AG08396 (cell line): ENCODE data around the gene ZNF10.

ENCODE experiments used
- DNase-seq: peaks from one replicate; pipeline ENCODE4 v3.0.0; 2012; ENCODE audit warnings: low spot score, mixed read lengths

The ZNF10 gene

GRCh38 chr12:133130038-133130807, at the start of gene ZNF10, which contains the start of gene ZNF891:
ZNF10 (plus strand) TSS chr12:133130627; CDS start chr12:133144493, 13,866 bp downstream.
ZNF891 (minus strand) TSS chr12:133130274; CDS start chr12:133121918, 8,356 bp downstream.
- peak; percentile 96 for DNase-seq

- no peak for DNase-seq
Observed at GRCh38 chr12:133081159-133081780, 49.2 kb upstream of the ZNF10 start.

DNA sequence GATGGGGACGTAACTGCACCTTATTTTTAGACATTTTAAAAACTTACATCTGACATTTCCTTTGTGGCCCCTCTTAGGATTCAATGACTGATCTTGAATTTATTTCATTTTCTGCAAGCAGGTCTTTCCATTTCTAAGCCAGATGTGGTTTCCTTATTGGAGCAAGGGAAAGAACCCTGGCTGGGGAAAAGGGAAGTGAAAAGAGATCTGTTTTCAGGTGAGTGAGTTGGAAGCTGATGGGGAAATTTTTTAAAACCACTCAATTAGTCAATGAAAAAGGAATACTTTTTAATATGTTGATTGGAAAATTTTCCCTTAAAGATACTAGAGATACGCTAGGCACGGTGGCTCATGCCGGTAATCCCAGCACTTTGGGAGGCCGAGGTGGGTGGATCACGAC, 47.1 kb upstream of the ZNF10 start:
- no peak for DNase-seq

DNA sequence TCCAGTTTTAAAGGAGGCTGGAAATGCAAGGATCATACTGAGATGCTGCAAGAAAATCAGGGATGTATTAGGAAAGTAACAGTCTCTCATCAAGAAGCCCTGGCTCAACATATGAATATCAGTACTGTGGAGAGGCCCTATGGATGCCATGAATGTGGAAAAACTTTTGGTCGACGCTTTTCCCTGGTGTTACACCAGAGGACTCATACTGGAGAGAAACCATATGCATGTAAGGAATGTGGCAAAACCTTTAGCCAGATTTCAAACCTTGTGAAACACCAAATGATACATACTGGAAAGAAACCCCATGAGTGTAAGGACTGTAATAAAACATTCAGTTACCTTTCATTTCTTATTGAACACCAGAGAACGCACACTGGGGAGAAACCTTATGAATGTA, 24.8 kb upstream of the ZNF10 start:
- DNase-seq = no peak

- DNase-seq = no peak
Observed at GRCh38 chr12:133106253-133106652, 24.2 kb upstream of the ZNF10 start.

DNA sequence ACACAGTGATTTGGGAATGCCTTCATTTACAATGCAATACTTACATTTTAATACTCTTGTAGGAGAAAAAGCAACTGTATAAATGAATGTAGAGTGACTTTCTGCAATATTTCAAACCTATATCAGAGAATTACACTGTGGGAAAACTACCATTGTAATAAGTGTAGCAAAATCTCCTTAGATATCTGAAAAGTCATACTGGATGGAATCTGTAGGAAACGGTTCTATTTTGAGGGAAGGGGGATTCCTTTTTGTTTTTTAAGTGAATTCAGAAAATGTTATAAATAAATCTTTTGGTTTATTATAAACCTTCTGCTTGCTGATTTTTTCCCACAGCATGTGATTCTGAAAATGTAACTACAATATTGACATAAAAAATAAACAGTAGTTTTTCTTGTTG, 23.3 kb upstream of the ZNF10 start:
- no peak for DNase-seq

DNA sequence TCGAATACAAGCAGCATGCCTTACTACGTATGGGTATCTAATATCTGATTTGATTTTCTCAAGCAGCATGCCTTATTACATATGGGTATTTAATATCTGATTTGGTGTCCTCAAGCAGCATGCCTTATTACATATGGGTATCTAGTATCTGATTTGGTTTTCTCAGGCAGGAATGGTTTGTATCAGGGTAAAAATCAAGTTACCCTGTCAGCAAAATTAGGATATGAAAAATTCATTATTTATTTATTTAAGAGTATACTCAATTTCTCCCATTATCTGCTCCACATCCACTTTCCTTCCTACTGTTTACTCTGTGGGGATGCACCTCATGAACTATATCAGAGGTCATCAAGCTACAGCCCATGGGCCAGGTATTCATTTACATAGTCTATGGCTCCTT, 22.3 kb upstream of the ZNF10 start:
- DNase-seq = no peak

- no peak for DNase-seq
Observed at GRCh38 chr12:133120385-133121191, 9.8 kb upstream of the ZNF10 start.

DNA sequence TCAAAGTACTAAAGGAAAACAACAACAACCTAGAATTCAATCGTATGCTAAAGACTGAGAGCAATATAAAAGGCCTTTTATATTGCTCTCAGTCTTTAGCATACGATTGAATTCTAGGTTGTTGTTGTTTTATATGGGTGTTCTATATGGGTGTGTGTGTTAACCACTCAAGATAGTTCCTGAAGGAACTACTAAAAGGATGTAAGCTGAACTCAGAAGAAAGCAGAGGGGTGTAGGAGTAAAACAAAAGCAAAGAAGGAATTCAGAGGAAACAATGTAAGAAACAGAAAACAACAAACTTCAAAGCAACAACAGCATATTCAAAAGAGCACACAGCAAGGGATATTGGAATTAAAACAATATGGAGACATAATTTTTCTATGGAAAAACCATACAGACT, 5.8 kb upstream of the ZNF10 start:
- no peak for DNase-seq

DNA sequence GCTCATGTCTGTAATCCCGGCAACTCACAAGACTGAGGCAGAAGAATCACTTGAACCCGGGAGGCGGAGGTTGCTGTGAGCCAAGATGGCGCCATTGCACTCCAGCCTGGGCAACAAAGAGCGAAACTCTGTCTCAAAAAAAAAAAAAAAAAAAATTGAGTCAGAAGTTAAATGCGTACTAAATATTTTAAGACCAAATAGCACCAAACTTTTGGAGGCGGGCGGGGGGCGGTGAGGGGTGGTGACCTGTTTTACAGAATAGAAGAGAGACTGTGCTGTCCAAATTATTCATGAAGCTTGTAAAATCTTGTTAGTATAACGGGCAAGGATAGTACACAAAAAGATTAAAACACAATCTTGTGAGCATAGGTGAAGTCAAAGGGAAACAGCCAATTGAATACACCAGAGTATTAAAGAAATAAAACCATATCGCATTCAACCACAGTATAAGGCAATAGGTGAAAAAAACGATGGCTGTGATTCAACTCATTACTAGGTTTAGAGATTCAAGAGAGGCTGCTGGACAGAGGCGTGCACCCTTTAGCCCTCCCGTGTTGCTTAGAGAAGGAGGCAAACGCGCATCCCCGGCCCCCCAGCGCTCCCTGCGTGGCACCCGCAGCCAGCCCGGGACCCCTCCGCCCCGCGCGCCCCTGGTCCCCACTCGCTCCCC, 924 bp upstream of the ZNF10 start:
- DNase-seq = no peak

DNA sequence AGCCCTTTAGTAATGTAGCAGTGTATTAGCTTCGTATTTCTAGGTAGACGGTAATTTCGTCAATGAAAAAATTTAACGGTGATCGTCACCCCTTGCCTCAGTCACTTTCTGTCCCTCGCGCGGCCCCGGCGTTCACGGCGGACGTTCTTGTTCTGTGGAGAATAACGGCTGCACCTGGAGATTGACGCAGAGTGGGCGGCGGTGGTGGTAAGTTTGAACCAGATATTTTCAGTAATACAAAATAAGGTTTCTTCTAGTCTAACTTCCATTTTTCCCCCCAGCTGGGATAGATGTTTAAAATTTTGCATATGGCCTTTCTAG, 341 bp downstream of the ZNF10 start:
- peak; percentile 5 for DNase-seq

DNA sequence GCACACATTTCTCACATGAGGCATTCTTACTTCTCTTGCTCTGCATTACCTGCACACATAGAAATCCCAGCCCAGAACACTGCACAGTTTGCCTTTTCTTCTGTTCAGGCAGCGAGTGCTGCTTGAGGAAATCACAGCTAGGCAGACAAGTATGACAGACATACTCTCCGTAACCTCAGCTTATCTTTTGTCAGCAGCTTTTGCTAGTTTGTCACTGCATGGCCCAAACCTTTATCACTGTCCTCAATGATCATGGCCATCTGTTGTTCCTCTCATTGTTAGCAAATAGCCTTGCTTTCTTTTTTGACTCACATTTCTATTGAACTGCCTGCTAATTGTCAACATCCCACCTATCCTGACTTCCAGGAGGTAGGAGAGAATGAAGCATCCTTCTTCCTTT, 5.3 kb downstream of the ZNF10 start:
- DNase-seq = no peak

DNA sequence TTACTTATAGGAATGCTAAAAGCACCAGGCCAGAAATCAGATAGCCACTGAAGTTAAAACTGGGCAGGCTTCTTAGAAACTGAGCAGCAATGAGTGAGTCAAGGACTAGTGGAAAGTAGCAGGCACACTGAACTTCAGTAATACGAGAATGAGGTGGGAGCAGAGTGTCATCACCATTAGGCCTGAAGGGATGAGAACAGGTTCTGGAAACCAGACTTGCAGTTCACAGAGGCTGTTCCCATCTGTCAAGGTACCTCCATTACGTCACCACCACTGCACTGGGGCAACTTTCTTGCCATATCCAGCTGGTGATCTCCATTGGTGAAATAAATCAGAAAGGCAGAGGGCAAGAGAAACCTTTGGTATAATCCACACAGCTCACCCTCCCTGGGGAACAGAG, 15.6 kb downstream of the ZNF10 start:
- no peak for DNase-seq

GRCh38 chr12:133156125-133156690, 25.8 kb downstream of the ZNF10 start:
- DNase-seq = no peak

GRCh38 chr12:133165776-133166175, 35.3 kb downstream of the ZNF10 start:
- no peak for DNase-seq

DNA sequence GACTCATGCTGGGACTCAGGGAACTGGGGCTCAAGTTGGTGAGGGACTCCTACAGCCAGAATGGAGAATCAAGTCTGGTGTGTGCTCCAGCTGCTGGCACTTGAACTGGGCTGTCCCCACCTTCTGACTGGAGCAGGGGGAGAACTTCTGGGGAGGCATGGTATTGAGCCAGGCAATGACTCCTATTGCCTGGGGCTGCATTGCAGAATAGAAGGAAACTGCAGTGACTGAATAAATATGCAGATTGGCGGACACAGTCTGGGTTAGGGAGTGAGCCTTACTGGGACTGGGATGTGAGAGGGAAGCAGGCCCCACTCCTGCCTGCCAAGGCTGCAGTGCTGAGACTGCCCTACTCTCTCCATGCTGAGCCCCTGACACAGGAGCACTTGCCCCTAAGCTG, 42.1 kb downstream of the ZNF10 start:
- DNase-seq = no peak

DNA sequence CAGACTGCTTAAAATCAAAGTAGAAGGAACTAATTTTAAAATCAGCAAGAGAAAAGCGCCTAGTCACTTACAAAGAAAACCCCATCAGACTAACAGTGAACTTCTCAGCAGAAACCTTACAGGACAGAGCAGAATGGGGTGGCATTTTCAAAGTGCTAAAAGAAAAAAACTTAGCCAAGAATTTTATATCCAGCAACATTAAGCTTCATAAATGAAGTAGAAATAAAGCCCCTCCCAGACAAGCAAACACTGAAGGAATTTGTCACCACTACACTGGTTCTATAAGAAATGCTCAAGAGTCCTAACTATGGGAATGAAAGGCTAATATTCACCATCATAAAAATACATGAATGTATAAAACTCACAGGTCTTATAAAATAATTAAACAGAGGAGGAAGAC, 44.5 kb downstream of the ZNF10 start:
- no peak for DNase-seq

GRCh38 chr12:133180669-133181068, 50.2 kb downstream of the ZNF10 start:
- DNase-seq = no peak

DNA sequence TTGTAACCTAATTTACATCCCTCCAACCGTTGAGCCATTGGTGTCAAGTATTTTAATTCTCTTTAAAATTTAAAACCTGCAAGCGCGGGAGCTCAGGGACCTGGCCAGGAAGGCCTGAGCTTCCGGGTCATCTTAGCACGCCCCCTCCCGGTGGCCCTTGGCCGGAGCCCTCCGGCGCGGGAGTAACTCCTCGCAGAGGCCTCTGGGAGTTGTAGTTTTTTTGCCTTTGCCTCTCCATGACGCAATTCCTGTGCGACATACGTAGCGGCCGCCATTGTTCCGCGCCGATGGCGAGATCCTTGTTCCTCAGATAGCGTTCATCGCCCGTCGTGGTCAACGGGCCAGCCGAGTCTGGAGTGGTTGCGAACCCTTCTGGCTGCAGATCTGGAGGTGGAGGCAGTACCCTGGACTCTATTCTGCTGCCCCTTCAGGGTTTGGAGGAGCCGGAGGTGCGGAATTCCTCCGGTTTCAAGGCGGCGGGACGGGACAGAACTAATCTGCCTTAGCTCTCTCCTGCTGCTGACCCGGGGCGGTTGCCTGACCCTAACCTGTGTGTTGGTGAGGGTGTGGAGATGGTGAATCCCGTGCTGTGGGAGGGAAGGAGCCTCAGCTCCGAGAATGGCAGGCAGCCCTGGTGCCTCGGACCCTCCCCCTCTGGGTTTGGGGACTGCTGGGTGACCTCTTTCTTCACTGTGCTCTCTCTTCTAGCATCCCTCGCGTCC, 51.0 kb downstream of the ZNF10 start, which contains the start of gene ZNF268:
TSS of gene ZNF268 (plus strand) at position 258 of the 722 bp plus-strand sequence. CDS start 503 bp downstream, outside the sequence.
- peak; percentile 95 for DNase-seq

DNA sequence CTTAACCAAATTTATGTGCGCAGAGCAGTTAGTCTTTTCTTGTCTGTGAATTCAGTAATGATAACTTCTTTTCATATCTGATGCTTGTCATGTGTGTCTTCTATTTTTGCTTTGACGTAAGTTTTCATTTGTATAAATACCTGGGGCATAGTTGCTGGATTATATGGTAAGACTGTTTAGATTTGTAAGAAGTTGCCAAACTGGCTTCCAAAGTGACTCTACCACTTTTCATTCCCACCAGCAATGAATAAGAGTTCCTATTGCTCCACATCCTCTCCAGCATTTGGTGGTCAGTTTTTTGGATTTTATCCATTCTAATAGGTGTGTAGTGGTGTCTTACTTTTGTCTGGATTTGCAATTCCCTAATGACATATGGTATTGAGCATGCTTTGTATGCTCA, 59.7 kb downstream of the ZNF10 start:
- DNase-seq = no peak

DNA sequence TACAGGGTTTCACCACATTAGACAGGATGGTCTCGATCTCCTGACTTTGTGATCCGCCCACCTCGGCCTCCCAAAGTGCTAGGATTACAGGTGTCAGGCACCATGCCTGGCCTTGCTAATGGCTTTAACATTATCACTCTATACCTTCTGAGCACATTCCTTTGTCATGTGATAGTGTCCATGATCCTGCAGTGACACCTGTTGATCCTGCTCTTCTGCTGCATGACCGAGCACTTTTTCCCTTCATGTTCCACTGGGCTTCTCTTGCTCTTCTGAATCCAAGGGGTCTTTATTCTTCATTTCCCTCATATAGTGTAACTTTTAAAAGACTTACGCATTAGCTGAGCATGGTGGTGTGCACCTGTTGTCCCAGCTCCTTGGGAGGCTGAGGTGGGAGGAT, 62.4 kb downstream of the ZNF10 start:
- DNase-seq = no peak
